ENCODE data around the gene ATP6V1F.
A peak's percentile ranks its signal among the peaks of the same experiment; 100 is the strongest.

Gene ATP6V1F

GRCh38 chr7:128880791-128881457 lies 18.3 kb downstream of the ATP6V1F start:
- DNase-seq = no peak
- Histone ChIP-seq H3K4me1 (no peaks in the 10 kb centered on the region), H3K27ac (no peak overlapping the region), H3K4me3 (no peak overlapping the region), H3K27me3 (peaks cover 0 to 15% of the 10 kb centered on the region in 2 donors), H3K9me3 (no peaks in the 10 kb centered on the region), H3K36me3 (no peaks in the 10 kb centered on the region)
- no peak for TF ChIP-seq CTCF (IDR thresholded peaks at IDR 0.05)
- intact Hi-C loops (cut with DNase I; ENCODE audit: low total_unique reads) = loop anchor here (5.0 kb wide), 2 partner anchors 269 to 409 kb away; no protein-coding TSS in a partner anchor

- DNase-seq = no peak
- intact Hi-C loops (cut with DNase I; ENCODE audit: low total_unique reads) = loop anchor here (5.0 kb wide), 2 partner anchors 269 to 409 kb away; no protein-coding TSS in a partner anchor
Measured at GRCh38 chr7:128881458-128882125, 18.9 kb downstream of the ATP6V1F start.

GRCh38 chr7:128882134-128882533 lies 19.5 kb downstream of the ATP6V1F start:
- no peaks in the 10 kb centered on the region for H3K9me3 ChIP-seq
- no peak for TF ChIP-seq CTCF (IDR thresholded peaks at IDR 0.05)
- H3K4me3 ChIP-seq = no peak overlapping the region
- H3K27me3 ChIP-seq = peaks cover 0 to 27% of the 10 kb centered on the region in 2 donors
- intact Hi-C loops (cut with DNase I; ENCODE audit: low total_unique reads) = loop anchor here (5.0 kb wide), 2 partner anchors 270 to 410 kb away; no protein-coding TSS in a partner anchor
- DNase-seq = no peak
- H3K36me3 ChIP-seq = no peaks in the 10 kb centered on the region
- H3K27ac ChIP-seq = no peak overlapping the region
- no peaks in the 10 kb centered on the region for H3K4me1 ChIP-seq

More at GRCh38 chr7:128881458-128882125, 18.9 kb downstream of the ATP6V1F start:
- peaks cover 0 to 22% of the 10 kb centered on the region in 2 donors for H3K27me3 ChIP-seq
- H3K9me3 ChIP-seq = no peaks in the 10 kb centered on the region
- H3K4me1 ChIP-seq = no peaks in the 10 kb centered on the region
- no peak overlapping the region for H3K27ac ChIP-seq
- TF ChIP-seq CTCF (IDR thresholded peaks at IDR 0.05) = no peak
- no peaks in the 10 kb centered on the region for H3K36me3 ChIP-seq
- no peak overlapping the region for H3K4me3 ChIP-seq

GRCh38 chr7:128883622-128884448 lies 21.2 kb downstream of the ATP6V1F start:
- DNase-seq = peak; percentile 81 to 82
- intact Hi-C loops (cut with DNase I; ENCODE audit: low total_unique reads) = loop anchor here (5.0 kb wide), 2 partner anchors 272 to 412 kb away; no protein-coding TSS in a partner anchor
- H3K4me1 ChIP-seq = no peaks in the 10 kb centered on the region
- H3K27me3 ChIP-seq = peaks cover 0 to 33% of the 10 kb centered on the region in 2 donors
- H3K36me3 ChIP-seq = no peaks in the 10 kb centered on the region
- H3K9me3 ChIP-seq = no peaks in the 10 kb centered on the region
- no peak overlapping the region for H3K27ac ChIP-seq
- TF ChIP-seq CTCF (IDR thresholded peaks at IDR 0.05) = peak; percentile 88 to 90
- no peak overlapping the region for H3K4me3 ChIP-seq

- Histone ChIP-seq H3K36me3 (no peaks in the 10 kb centered on the region), H3K4me1 (no peaks in the 10 kb centered on the region), H3K27me3 (peaks cover 0 to 38% of the 10 kb centered on the region in 2 donors), H3K9me3 (no peaks in the 10 kb centered on the region), H3K4me3 (no peak overlapping the region), H3K27ac (no peak overlapping the region)
- intact Hi-C loops (cut with DNase I; ENCODE audit: low total_unique reads) = loop anchor here (5.0 kb wide), 2 partner anchors 272 to 412 kb away; no protein-coding TSS in a partner anchor
- no peak for TF ChIP-seq CTCF (IDR thresholded peaks at IDR 0.05)
- DNase-seq = no peak
Measured at GRCh38 chr7:128884561-128885369, 22.1 kb downstream of the ATP6V1F start.
